Ectodermal cell (in vitro differentiated cells): ENCODE results near the gene PIGR.

Experiments
- H3K27ac ChIP-seq: 2 replicates; pipeline ENCODE4 v1.7.0; 2013; ENCODE audit warnings: mild to moderate bottlenecking, low read depth, low read length; ENCODE audit not compliant: insufficient read depth, poor library complexity, severe bottlenecking
- H3K27me3 ChIP-seq: 2 replicates; pipeline ENCODE4 v1.7.0; 2013; ENCODE audit warnings: mild to moderate bottlenecking, low read length; ENCODE audit not compliant: insufficient read depth, control insufficient read depth, poor library complexity, severe bottlenecking
- H3K36me3 ChIP-seq: one replicate; pipeline ENCODE4 v1.7.0; 2013; ENCODE audit warnings: low read length; ENCODE audit not compliant: control insufficient read depth, insufficient read depth
- H3K4me1 ChIP-seq: one replicate; pipeline ENCODE4 v1.7.0; 2013; ENCODE audit warnings: low read length; ENCODE audit not compliant: control insufficient read depth, insufficient read depth
- H3K4me3 ChIP-seq: 2 replicates; pipeline ENCODE4 v1.7.0; 2013; ENCODE audit warnings: low read depth, low read length, control low read depth; ENCODE audit not compliant: insufficient read depth
- H3K9me3 ChIP-seq: 2 replicates; pipeline ENCODE4 v1.7.0; 2013; ENCODE audit warnings: mild to moderate bottlenecking, low read length, moderate library complexity; ENCODE audit not compliant: control insufficient read depth
- WGBS, 2 experiments: methylation state at CpG; one replicate each; pipeline ENCODE4 v1.1.7; 2013; ENCODE audit warnings: missing lambda C conversion rate in 2 of 2; 5-methylcytosine and 5-hydroxymethylcytosine counted together

PIGR gene

DNA sequence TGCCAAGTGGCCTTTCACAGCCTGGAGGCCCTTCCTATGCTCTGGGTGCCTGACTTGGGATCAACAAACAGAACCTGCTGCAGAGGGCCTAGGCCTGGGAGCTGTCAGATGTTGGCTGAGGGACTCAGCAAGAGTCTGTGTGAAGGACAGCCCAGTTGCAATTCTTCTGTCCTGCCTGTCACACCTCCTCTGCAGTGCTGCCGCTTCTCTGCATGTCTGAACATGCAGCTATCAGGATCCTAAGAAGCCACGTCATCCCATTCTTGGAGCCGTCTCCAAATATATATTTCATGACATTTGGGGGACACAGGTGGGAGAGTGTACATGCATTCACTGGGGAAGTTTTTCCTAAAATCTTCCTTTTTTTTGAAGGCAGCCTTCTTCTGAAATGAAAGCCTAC lies 15.4 kb upstream of the PIGR start:
- Histone ChIP-seq H3K9me3 (no peaks in the 10 kb centered on the region), H3K27ac (no peak overlapping the region), H3K4me1 (no peaks in the 10 kb centered on the region), H3K4me3 (no peak overlapping the region), H3K27me3 (no peaks in the 10 kb centered on the region), H3K36me3 (no peaks in the 10 kb centered on the region)
- WGBS, 2 experiments, result 72 to 84% methylated on average over 3 of the region's 3 CpGs

DNA sequence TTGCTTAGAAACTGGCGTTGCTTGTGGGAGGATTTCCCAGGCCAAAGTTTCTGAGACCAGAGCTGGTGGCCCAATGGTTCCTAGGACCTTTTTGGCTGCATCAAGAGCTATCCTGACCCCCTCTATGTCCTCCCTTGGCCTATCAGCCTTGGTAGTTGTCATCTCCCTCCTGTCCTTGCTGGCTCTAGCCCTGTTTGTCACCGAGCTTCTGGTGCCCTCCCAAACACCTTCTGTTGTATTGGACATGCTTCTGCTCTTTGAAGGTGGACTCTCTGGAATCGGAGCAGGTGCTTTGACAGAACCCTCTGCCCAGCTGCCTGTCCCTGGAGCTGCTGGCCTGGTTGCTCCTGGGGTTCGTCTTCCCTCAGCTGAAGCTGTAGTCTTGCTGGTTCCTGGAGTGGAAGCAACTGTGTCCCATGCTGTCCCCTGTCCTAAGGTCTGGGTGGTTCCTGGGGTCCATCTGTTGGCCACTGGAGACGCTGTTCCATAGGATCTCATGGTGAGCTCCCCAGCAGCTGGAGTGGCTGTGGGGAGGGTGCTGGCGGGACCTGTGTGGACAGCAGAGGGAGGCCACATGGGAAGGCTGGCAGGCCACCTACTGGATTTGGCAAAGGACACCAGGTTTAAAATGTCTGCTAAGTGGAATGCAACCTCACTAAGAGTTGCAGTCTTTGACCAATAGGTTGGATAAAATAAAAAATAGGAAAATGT lies 14.6 kb upstream of the PIGR start:
- 92 to 96% methylated on average over 6 of the region's 6 CpGs for WGBS, 2 experiments

DNA sequence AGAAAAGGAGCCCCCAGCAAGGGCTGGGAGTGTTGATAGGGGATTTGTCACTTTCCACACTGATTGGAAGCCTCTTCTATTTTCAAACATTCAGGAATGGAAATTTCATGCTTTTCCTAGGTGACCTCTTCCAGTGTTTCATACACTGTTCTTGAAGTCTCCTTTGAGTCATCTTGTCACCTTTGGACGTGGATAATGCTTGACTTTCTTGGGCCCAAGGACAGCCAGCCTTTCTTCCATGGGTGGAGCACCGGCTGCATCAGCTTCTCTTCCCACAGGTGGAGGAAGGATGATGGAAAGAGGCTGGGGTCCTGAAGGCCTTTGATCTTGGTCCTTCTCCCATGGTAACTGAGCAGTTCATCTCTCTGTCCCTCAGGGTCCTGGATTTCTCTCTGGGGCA lies 11.9 kb upstream of the PIGR start:
- Histone ChIP-seq H3K36me3 (no peaks in the 10 kb centered on the region), H3K4me1 (peaks cover 5% of the 10 kb centered on the region), H3K4me3 (no peak overlapping the region), H3K27me3 (no peaks in the 10 kb centered on the region), H3K9me3 (no peaks in the 10 kb centered on the region), H3K27ac (no peak overlapping the region)
- WGBS, 2 experiments, result 94 to 95% methylated on average over 2 of the region's 2 CpGs

More for the DNA sequence above, 14.6 kb upstream of the PIGR start:
- H3K27ac ChIP-seq, result no peak overlapping the region
- H3K36me3 ChIP-seq, result no peaks in the 10 kb centered on the region
- H3K4me1 ChIP-seq, result no peaks in the 10 kb centered on the region
- H3K9me3 ChIP-seq, result no peaks in the 10 kb centered on the region
- no peak overlapping the region for H3K4me3 ChIP-seq
- H3K27me3 ChIP-seq, result no peaks in the 10 kb centered on the region

DNA sequence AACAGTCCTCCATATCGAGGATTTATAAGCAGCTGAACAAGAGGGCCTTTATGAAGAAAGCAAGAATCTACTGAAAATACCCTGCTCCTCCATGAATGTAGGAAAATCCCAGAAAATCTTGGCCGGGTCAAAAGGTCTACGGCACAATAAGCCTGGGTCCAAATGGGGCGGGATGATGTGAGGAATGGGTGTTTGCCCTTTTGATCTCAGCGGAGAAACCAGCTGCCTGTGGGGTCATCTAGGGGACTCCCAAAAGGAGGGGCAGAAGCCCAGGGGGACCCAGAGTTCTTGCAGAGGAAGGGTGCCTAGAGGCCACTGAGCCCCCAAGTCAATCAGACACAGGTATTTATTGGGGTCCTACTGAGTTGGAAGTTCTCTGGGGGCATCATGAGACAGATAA lies 11.4 kb upstream of the PIGR start:
- Histone ChIP-seq H3K27me3 (no peaks in the 10 kb centered on the region), H3K27ac (no peak overlapping the region), H3K9me3 (no peaks in the 10 kb centered on the region), H3K4me1 (peaks cover 5% of the 10 kb centered on the region), H3K4me3 (no peak overlapping the region), H3K36me3 (no peaks in the 10 kb centered on the region)
- WGBS, 2 experiments, result 90 to 93% methylated on average over 5 of the region's 5 CpGs

DNA sequence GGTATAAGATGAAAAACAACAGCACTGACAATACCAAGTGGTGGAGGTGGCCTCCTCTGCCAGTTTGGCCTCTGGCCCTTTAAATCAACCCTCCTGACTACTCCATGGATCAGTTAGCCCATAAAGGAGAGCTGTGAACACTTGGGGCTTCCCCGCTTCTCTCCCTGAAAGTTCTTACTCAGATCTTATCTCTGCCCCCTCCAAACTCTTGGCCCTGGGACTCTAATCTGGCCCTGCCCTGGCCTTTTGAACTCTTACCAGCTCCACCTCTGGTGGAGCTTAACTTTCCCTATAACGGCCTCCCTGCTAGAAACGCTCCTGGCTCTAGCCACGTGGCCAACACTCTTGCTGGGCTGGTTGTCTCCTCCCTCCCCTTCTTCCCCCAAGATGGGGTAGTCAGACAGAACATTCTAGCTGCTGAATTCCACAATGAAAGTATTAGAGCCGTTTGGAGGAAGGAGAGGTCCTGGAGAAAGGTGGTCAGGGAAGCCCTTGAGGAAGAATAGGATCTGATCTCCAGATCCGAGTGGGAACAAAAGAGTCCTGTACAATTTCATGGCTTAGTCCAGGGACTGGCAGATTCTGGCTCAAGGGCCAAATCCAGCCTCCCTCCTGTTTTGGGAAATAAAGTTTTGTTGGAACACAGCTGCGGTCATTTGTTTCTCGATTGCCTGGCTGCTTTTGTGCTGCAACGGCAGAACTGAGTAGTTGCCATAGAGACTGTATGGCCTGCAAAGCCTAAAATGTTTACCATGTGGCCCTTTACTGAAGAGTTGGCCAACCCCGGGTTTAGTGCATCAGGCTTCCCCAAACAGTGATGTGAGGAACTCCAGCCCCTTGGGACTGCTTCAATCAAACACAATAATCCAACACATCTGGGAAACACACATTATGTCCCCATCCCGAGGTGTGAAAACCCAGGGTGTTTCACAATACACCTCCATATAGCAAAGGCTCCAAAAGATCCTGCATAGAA lies 9.5 kb upstream of the PIGR start:
- no peaks in the 10 kb centered on the region for H3K27me3 ChIP-seq
- no peaks in the 10 kb centered on the region for H3K9me3 ChIP-seq
- no peaks in the 10 kb centered on the region for H3K36me3 ChIP-seq
- H3K4me3 ChIP-seq, result no peak overlapping the region
- no peak overlapping the region for H3K27ac ChIP-seq
- WGBS, 2 experiments, result 77 to 78% methylated on average over 11 of the region's 11 CpGs
- peaks cover 5% of the 10 kb centered on the region for H3K4me1 ChIP-seq

DNA sequence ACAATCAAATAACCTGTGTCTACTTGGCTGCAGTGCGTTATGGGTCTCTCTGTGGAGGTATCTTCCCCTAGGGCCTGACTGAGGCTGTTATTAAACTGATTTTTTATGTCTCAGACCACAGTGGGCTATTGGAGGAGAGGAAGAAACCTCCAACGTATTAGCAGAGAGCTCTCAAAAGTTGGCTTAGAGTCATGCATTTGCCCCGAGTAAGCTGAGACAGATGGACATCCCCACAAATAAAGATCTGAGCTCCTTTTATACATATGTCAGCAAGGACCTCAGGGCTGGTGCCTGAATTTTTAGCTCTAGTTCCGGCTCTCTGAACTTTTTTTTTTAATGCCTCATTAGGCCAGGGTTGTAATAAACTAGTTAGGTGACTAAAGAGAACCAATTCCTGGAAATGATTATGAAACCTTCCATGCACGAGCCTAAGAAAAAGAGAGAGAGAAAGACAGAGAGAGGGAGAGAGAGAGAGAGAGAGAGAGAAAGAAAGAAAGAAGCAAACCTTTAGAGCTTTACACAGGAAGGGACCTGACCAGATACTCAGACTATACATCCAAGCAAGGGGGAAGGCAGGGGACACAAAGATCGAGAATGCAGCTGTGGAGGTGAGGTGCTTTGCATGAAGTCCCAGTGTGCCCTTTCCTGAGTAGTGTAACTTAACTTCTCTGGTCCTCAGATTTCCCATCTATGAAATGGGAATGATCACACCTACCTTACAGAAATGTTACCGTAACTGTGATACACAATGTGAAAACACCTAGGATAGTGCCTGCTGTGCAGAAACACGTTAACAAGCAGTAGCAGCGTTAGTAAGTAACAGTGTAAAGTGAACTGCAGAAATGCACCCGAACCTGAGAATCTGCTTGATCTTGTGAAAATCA lies 8.4 kb upstream of the PIGR start:
- H3K27ac ChIP-seq, result no peak overlapping the region
- H3K9me3 ChIP-seq, result no peaks in the 10 kb centered on the region
- H3K27me3 ChIP-seq, result no peaks in the 10 kb centered on the region
- 95% methylated on average over 10 of the region's 10 CpGs for WGBS, 2 experiments
- no peak overlapping the region for H3K4me3 ChIP-seq
- H3K36me3 ChIP-seq, result no peaks in the 10 kb centered on the region
- H3K4me1 ChIP-seq, result peaks cover 5% of the 10 kb centered on the region

DNA sequence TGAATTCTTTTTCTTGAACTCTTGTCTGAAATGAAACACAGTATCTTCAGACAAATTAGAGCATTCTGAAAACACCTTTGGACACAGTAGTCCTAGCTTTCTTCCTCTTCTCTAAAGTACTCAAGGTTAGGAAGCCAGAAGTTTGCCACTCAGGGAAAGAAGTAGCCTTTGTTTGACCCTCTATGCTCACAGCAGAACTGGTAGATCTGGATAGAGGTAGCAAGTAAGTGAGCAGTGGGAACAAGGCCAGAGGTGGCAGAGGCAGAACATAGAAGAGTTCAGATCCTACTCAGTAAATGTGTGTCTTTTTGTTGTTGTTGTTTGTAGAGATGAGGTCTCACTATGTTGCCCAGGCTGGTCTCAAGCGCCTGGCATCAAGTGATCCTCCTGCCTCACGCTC lies 7.4 kb upstream of the PIGR start:
- no peaks in the 10 kb centered on the region for H3K36me3 ChIP-seq
- no peak overlapping the region for H3K27ac ChIP-seq
- 94 to 96% methylated on average over 2 of the region's 2 CpGs for WGBS, 2 experiments
- peaks cover 5% of the 10 kb centered on the region for H3K4me1 ChIP-seq
- H3K9me3 ChIP-seq, result no peaks in the 10 kb centered on the region
- no peak overlapping the region for H3K4me3 ChIP-seq
- no peaks in the 10 kb centered on the region for H3K27me3 ChIP-seq

DNA sequence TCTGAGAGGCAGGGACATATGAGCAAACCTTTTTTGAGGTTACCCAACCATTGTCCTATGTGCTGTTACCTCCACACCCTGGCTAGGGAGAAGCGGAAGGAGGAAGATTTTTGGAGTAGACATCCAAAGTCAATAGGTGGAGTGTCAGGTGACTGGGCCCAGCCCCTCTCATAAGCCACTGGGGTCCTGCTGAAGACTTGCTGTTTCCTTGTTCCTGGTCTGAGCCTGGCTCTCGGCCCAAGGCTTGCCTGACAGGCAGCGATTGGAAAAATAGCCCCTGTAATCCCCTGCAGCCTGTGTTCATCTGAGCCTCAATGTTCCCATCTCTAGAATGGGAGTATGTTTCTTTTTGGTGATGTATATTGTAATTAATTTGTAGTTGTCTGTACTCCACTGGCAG lies 6.9 kb upstream of the PIGR start:
- no peaks in the 10 kb centered on the region for H3K27me3 ChIP-seq
- peaks cover 5% of the 10 kb centered on the region for H3K4me1 ChIP-seq
- no peaks in the 10 kb centered on the region for H3K36me3 ChIP-seq
- H3K9me3 ChIP-seq, result no peaks in the 10 kb centered on the region
- WGBS, 2 experiments, result 88 to 90% methylated on average over 3 of the region's 3 CpGs
- no peak overlapping the region for H3K4me3 ChIP-seq
- H3K27ac ChIP-seq, result no peak overlapping the region

DNA sequence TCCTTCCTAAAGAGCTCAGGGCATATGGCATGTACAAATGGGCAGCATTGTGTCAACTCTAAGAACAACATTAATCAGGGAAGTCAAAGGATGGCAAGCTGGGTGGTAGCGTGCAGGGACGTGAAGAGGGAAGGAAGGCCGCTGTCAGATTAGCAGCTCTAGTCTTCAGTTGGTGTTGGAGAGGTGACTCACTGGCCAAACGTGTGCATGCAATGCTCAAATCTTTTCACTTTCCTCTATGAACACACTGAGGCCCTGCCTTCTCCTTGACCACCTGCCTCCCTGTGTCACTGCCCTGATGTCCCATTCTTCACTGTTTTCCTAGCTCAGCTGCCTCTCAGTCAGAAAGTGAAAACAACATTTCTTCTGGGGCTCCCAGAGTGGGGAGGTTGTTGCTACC lies 5.9 kb upstream of the PIGR start:
- Histone ChIP-seq H3K27ac (no peak overlapping the region), H3K9me3 (no peaks in the 10 kb centered on the region), H3K4me1 (peaks cover 5% of the 10 kb centered on the region), H3K36me3 (no peaks in the 10 kb centered on the region), H3K27me3 (no peaks in the 10 kb centered on the region), H3K4me3 (no peak overlapping the region)
- 88 to 89% methylated on average over 4 of the region's 4 CpGs for WGBS, 2 experiments
